K562 (cell line): ENCODE results near the gene RORC.
A peak's percentile ranks its signal among the peaks of the same experiment; 100 is the strongest.

Experiments
- EZH2 ChIP-seq: IDR thresholded peaks from 2 replicates; pipeline ENCODE4 v1.6.1; 2012; ENCODE audit warnings: low read depth, mild to moderate bottlenecking, inconsistent platforms, low read length, borderline replicate concordance
- FOSL1 ChIP-seq: fragments of 200-800 bp; sonication (Bioruptor generic); conservative IDR thresholded peaks from 2 replicates; pipeline ENCODE4 v1.6.1; 2016; ENCODE audit warnings: missing genetic modification characterization, missing compliant biosample characterization
- NCOA4 ChIP-seq: fragments of 450-650 bp; IDR thresholded peaks from 2 replicates; pipeline ENCODE4 v1.6.1; 2018; ENCODE audit warnings: mild to moderate bottlenecking; ENCODE audit not compliant: partially characterized antibody
- NFXL1 ChIP-seq: fragments of 450-650 bp; formaldehyde crosslinking; IDR thresholded peaks from 2 replicates; pipeline ENCODE4 v1.4.0; 2021; ENCODE audit warnings: mild to moderate bottlenecking
- TAF7 ChIP-seq: fragments of 450-650 bp; IDR thresholded peaks from 2 replicates; pipeline ENCODE4 v1.6.1; 2016; ENCODE audit warnings: missing genetic modification characterization, missing compliant biosample characterization
- TOE1 ChIP-seq, 2 experiments: fragments of 450-650 bp in 1 of 2; sonication (generic) in 1 of 2; formaldehyde crosslinking in 1 of 2; IDR thresholded peaks; 2 replicates each; pipeline versions ENCODE4 v1.7.1 to v1.8.0; 2016 to 2022; ENCODE audit warnings: borderline replicate concordance in 2 of 2, mild to moderate bottlenecking in 2 of 2, antibody characterized with exemption in 1 of 2, inconsistent platforms in 1 of 2, low read depth in 1 of 2, missing genetic modification reagents in 1 of 2, moderate library complexity in 1 of 2
- TF ChIP-seq, protein P1 (sequence below): fragments of 150-350 bp; IDR thresholded peaks from 2 replicates; pipeline ENCODE4 v1.6.1; 2014; ENCODE audit warnings: low read depth, mild to moderate bottlenecking, low read length, borderline replicate concordance

DNA sequence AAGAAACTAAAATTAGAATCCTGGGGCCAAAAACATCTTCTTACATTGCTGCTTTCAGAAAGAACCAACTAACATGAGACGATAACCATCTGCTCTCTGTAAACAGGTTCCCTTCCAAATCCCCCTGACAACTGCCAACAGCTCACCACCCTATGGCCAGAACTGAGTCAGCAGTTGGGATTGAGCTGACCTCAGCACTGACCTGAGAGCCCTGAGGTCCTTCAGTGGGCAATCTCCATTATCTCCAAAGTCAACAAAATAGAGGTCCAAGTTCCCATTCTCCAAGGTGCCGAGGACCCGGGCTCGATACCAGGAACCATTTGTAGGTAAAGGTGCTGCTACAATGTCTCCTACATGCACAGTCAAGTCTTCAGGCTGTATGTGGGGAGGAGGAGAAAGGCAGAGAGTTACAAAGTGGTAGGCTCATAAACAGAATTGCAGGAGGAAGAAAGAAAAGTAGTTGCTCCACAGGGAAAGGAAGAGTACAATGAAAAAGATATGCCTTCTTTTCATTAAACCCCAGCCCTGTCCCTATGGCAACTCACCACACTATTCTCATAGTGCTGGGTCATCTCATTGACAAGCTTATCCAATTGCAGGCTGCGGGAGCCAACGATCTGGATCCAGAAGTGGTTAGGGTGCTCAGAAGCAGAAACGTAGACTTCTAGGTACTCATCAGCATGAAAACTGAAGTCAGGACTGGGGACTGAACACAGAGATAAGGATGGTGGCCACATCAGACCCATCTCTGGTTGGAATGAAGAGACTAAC is 55.5 kb downstream of the RORC start:
- TF ChIP-seq, protein P1, sequence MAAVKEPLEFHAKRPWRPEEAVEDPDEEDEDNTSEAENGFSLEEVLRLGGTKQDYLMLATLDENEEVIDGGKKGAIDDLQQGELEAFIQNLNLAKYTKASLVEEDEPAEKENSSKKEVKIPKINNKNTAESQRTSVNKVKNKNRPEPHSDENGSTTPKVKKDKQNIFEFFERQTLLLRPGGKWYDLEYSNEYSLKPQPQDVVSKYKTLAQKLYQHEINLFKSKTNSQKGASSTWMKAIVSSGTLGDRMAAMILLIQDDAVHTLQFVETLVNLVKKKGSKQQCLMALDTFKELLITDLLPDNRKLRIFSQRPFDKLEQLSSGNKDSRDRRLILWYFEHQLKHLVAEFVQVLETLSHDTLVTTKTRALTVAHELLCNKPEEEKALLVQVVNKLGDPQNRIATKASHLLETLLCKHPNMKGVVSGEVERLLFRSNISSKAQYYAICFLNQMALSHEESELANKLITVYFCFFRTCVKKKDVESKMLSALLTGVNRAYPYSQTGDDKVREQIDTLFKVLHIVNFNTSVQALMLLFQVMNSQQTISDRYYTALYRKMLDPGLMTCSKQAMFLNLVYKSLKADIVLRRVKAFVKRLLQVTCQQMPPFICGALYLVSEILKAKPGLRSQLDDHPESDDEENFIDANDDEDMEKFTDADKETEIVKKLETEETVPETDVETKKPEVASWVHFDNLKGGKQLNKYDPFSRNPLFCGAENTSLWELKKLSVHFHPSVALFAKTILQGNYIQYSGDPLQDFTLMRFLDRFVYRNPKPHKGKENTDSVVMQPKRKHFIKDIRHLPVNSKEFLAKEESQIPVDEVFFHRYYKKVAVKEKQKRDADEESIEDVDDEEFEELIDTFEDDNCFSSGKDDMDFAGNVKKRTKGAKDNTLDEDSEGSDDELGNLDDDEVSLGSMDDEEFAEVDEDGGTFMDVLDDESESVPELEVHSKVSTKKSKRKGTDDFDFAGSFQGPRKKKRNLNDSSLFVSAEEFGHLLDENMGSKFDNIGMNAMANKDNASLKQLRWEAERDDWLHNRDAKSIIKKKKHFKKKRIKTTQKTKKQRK: no peak
- TF ChIP-seq EZH2 (no peak), TAF7 (tag) (no peak), FOSL1 (tag) (peak; percentile 43; the same call in 1 of the 2 replicates), NFXL1 (CRISPR knock-in tag) (no peak), NCOA4 (no peak), TOE1 (IDR thresholded peaks at IDR 0.05; ENCODE audit: borderline replicate concordance) (no peak), TOE1 (CRISPR knock-in tag; IDR thresholded peaks at IDR 0.05; ENCODE audit: borderline replicate concordance, low read depth) (no peak)
